Caco-2 (cell line): Measurements from ENCODE around the gene CPEB4. TPM values are rescaled to one million over a fixed set of nuclear protein-coding genes. Genes with fewer than 3 reads are reported as not detected.

Experiments used
- Bru-seq: library from RNA; stranded (reverse); fragments of 400-500 nt; gene quantifications from one replicate; lab custom pipeline; 2021; lab: Mats Ljungman, UMichigan
- BruChase-seq, 2 experiments: library from RNA; stranded (reverse); fragments of 400-500 nt; gene quantifications; one replicate each; lab custom pipeline; 2021; lab: Mats Ljungman, UMichigan
- BruUV-seq: library from RNA; stranded (reverse); fragments of 400-500 nt; replicated peaks from 2 replicates; lab custom pipeline; 2021; lab: Mats Ljungman, UMichigan
- CTCF ChIA-PET: fragments of 300-600 bp; sonication (Branson Sonifier 250); formaldehyde crosslinking; loops from one replicate; lab custom pipeline; 2022; ENCODE audit warnings: antibody characterized with exemption; lab: Charles Lee
- POLR2A ChIA-PET: fragments of 300-600 bp; sonication (Branson Sonifier 250); formaldehyde crosslinking; loops from one replicate; lab custom pipeline; 2022; ENCODE audit warnings: antibody characterized with exemption; lab: Charles Lee
- DNase-seq, 2 experiments: peaks; one replicate each; pipeline versions ENCODE4 v3.0.0 to v3.0.0-alpha.2; 2020 to 2022
- H3K27me3 ChIP-seq: replicated peaks from 2 replicates; pipeline ENCODE4 v1.6.0; 2011; ENCODE audit warnings: low read length; ENCODE audit not compliant: control insufficient read depth, insufficient read depth
- H3K36me3 ChIP-seq: 2 replicates; pipeline ENCODE4 v1.5.1; 2011; ENCODE audit warnings: low read length; ENCODE audit not compliant: control insufficient read depth, insufficient read depth
- H3K4me1 ChIP-seq: fragments of 250-450 bp; sonication (Bioruptor Pico); 2 replicates; pipeline ENCODE4 v1.5.1; 2020; ENCODE audit warnings: mild to moderate bottlenecking
- H3K4me3 ChIP-seq: 2 replicates; pipeline ENCODE4 v1.5.1; 2011; ENCODE audit warnings: low read depth, mild to moderate bottlenecking, control low read depth, low read length
- H3K9me3 ChIP-seq: fragments of 250-450 bp; sonication (Bioruptor Pico); 2 replicates; pipeline ENCODE4 v1.5.1; 2020; ENCODE audit warnings: mild to moderate bottlenecking, moderate library complexity
- H3K27ac Mint-ChIP-seq: one replicate; pipeline ENCODE4 v1.8.0; 2022; ENCODE audit warnings: mixed read lengths; ENCODE audit not compliant: unreplicated experiment
- H3K27me3 Mint-ChIP-seq: one replicate; pipeline ENCODE4 v1.8.0; 2022; ENCODE audit warnings: mixed read lengths; ENCODE audit not compliant: insufficient read depth, unreplicated experiment
- H3K36me3 Mint-ChIP-seq: one replicate; pipeline ENCODE4 v1.8.0; 2022; ENCODE audit warnings: mild to moderate bottlenecking, mixed read lengths; ENCODE audit not compliant: insufficient read depth, unreplicated experiment
- H3K4me1 Mint-ChIP-seq: one replicate; pipeline ENCODE4 v1.8.0; 2022; ENCODE audit warnings: low read depth, mixed read lengths; ENCODE audit not compliant: unreplicated experiment
- H3K4me3 Mint-ChIP-seq: one replicate; pipeline ENCODE4 v1.8.0; 2022; ENCODE audit warnings: mild to moderate bottlenecking, moderate library complexity, mixed read lengths; ENCODE audit not compliant: unreplicated experiment
- H3K9me3 Mint-ChIP-seq: one replicate; pipeline ENCODE4 v1.8.0; 2022; ENCODE audit warnings: mixed read lengths; ENCODE audit not compliant: unreplicated experiment
- intact Hi-C: fragments of 100-400 bp; cut with micrococcal nuclease; formaldehyde crosslinking; loops from one replicate; pipeline ENCODE4 v1.10.0; 2022; ENCODE audit not compliant: unreplicated experiment
- long read RNA-seq: library from polyadenylated mRNA; stranded (forward); transcript quantifications from one replicate; pipeline ENCODE4 v2.0.0, GENCODE V29; 2022
- total RNA-seq: library from RNA; stranded (reverse); gene quantifications from 2 replicates; pipeline ENCODE4 v1.2.3, GENCODE V29; 2022
- TF ChIP-seq, protein P1 (sequence below), 2 experiments: fragments of 200-600 bp in 1 of 2; IDR thresholded peaks; 1 replicate in 1 of 2; 2 replicates in 1 of 2; pipeline versions ENCODE4 v1.5.1 to v1.8.0; 2011 to 2022; ENCODE audit warnings: antibody characterized with exemption in 1 of 2, control low read depth in 1 of 2, inconsistent platforms in 1 of 2, low read depth in 1 of 2, low read length in 1 of 2, mild to moderate bottlenecking in 1 of 2, moderate library complexity in 1 of 2; ENCODE audit not compliant: insufficient read depth in 1 of 2, severe bottlenecking in 1 of 2, unreplicated experiment in 1 of 2

Gene CPEB4
- 21.4 and 25.1 TPM in 2 replicates for total RNA-seq
- Bru-seq, nascent RNA = percentile 84 among the genes with signal in this experiment
- BruChase-seq, experiment 1, labeled RNA remaining after a 2-hour chase = percentile 88 among the genes with signal in this experiment
- BruChase-seq, experiment 2, labeled RNA remaining after a 6-hour chase = percentile 78 among the genes with signal in this experiment
- long read RNA-seq, partial matches to known transcripts = 1 of 21 reads
- long read RNA-seq, other reads (novel, unspliced or antisense) = 18 of 21 reads

DNA sequence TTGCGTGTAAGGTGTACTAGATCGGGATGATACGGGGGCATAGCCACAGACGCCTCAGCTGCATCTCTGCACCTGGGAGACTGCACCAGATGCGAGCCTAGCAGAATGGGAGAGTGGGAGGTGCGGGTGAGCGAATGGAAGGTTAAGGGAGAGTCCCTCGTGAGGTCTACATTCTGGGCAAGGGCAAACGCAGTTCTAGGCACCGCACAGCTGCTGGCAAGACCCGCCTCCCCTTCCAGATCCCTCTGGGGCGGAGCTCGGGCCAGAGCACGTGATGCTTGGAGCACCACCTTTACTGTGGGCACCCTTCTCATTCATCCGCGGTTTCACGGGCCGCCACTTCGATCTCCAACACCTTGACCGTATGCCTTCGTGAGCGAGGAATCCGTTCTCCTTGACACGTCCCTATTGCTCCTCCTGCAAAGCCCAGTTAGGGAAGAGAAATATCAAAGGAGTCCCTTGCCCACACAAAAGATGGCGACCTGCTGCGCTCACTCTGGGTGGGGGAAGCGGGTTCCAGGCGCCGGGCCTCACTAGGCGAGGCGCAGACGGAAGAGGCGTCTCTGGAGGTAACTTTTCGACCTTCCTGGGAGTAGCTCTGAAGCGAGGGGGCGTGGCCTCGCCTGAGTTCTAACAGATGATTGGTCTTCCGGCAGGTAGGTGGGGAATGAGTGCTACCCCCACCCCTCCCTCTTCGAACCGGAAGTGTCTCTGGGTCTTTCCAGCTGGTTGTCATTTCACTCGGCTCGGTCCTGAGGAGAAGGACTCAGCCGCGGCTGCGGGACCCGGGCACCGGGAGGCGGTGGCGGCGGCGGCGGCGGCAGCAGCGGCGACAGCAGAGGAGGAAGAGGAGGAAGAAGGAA is at the start of gene CPEB4:
Gene CPEB4 (plus strand): TSS at position 740 of the 863 bp plus-strand sequence. CDS start 1,385 bp downstream, outside the sequence.
- Histone ChIP-seq H3K27me3 (no peaks in the 10 kb centered on the region), H3K9me3 (no peaks in the 10 kb centered on the region), H3K36me3 (no peaks in the 10 kb centered on the region), H3K4me1 (peaks cover 37% of the 10 kb centered on the region), H3K4me3 (peak within 1 kb of the TSS; percentile 66)
- Mint-ChIP-seq H3K27ac (peak within 1 kb of the TSS; percentile 98), H3K4me1 (peaks cover 41% of the 10 kb centered on the region), H3K9me3 (no peaks in the 10 kb centered on the region), H3K4me3 (peak within 1 kb of the TSS; percentile 78), H3K36me3 (peaks cover 9% of the 10 kb centered on the region), H3K27me3 (no peaks in the 10 kb centered on the region)
- intact Hi-C loops = loop anchor here (1.0 to 2.0 kb wide), 2 partner anchors 31 to 85 kb away; no protein-coding TSS in a partner anchor
- CTCF ChIA-PET = interaction anchor here (0.6 to 1.7 kb wide), 11 partner anchors 30 to 863 kb away, joined by 3 to 9 read pairs (median 5); partner anchors contain the start of gene BOD1
- TSS peak; percentile 74 for BruUV-seq
- DNase-seq = peak; percentile 98 to 99
- POLR2A ChIA-PET = interaction anchor here (0.5 to 1.8 kb wide), 18 partner anchors 15 to 806 kb away, joined by 3 to 21 read pairs (median 6); partner anchors contain the start of genes BOD1 and STC2
- TF ChIP-seq, protein P1, sequence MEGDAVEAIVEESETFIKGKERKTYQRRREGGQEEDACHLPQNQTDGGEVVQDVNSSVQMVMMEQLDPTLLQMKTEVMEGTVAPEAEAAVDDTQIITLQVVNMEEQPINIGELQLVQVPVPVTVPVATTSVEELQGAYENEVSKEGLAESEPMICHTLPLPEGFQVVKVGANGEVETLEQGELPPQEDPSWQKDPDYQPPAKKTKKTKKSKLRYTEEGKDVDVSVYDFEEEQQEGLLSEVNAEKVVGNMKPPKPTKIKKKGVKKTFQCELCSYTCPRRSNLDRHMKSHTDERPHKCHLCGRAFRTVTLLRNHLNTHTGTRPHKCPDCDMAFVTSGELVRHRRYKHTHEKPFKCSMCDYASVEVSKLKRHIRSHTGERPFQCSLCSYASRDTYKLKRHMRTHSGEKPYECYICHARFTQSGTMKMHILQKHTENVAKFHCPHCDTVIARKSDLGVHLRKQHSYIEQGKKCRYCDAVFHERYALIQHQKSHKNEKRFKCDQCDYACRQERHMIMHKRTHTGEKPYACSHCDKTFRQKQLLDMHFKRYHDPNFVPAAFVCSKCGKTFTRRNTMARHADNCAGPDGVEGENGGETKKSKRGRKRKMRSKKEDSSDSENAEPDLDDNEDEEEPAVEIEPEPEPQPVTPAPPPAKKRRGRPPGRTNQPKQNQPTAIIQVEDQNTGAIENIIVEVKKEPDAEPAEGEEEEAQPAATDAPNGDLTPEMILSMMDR (IDR thresholded peaks at IDR 0.05; ENCODE audit: insufficient read depth in 1 of 2, low read depth in 1 of 2, low read length in 1 of 2, severe bottlenecking in 1 of 2, unreplicated experiment in 1 of 2) = no peak

DNA sequence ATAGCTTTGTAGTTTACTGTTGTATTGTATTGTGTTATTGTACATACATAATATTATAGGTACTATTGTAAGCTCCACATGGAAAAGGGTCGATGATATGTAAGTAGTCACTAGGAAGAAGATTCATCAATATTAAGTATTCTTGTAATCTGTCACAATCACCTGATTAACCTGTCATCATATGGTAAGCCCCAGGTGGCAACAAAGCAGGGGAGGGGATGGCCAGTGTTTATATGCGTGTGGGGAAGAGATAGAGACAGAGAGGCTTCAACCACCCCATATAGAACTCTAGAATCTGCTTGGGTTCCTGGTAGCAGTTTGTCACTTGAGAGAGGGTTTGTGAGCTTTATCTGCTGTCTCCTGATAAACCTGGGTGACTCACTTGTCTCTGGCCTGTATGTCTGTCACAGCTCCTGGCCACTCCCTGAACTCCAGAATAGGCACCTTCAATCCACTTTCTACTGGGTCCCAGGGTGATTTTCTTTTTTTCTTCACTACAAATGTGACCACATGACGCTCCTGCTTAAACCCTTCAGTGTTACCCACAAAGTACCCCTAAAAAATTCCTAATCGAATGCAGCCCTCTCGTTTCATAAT is 48.9 kb upstream of the CPEB4 start:
- POLR2A ChIA-PET = no interaction called here
- H3K27ac Mint-ChIP-seq = peak overlapping the region; percentile 71

More for the DNA sequence above, 48.9 kb upstream of the CPEB4 start:
- H3K4me1 Mint-ChIP-seq = peaks cover 15% of the 10 kb centered on the region
- no peaks in the 10 kb centered on the region for H3K9me3 Mint-ChIP-seq
- H3K4me3 ChIP-seq = no peak overlapping the region
- peaks cover 5% of the 10 kb centered on the region; the same call in 1 of the 2 replicates for H3K4me1 ChIP-seq
- no peaks in the 10 kb centered on the region for H3K36me3 ChIP-seq
- TF ChIP-seq, protein P1 (IDR thresholded peaks at IDR 0.05; ENCODE audit: insufficient read depth in 1 of 2, low read depth in 1 of 2, low read length in 1 of 2, severe bottlenecking in 1 of 2, unreplicated experiment in 1 of 2) = no peak
- H3K27me3 ChIP-seq = no peaks in the 10 kb centered on the region
- H3K4me3 Mint-ChIP-seq = no peak overlapping the region
- H3K9me3 ChIP-seq = no peaks in the 10 kb centered on the region
- CTCF ChIA-PET = no interaction called here
- intact Hi-C loops = no loop called here
- no TSS peak for BruUV-seq
- H3K27me3 Mint-ChIP-seq = no peaks in the 10 kb centered on the region
- peak in 1 of 2 experiments; percentile 50 for DNase-seq
- no peaks in the 10 kb centered on the region for H3K36me3 Mint-ChIP-seq
